T-helper 17 cell (primary cell): ENCODE measurements around the gene PTH2R. TPM values are rescaled to one million over a fixed set of nuclear protein-coding genes. Genes with fewer than 3 reads are reported as not detected.
"Not testable (repeated sequence)": the region's sequence is repeated elsewhere in the genome, so short reads cannot be mapped to it uniquely, and the experiment has no call there.

Experiments used
- ATAC-seq: fragments of 150-1000 bp; cut with Tn5 transposase; 2 replicates; pipeline ENCODE4 v1.10.0; 2021; ENCODE audit warnings: mild to moderate bottlenecking, moderate library complexity
- DNase-seq, 3 donors: peaks; one replicate each; pipeline versions ENCODE4 v3.0.0 to v3.0.0-alpha.2; 2020 to 2021
- H3K9me3 ChIP-seq: one replicate; pipeline ENCODE4 v1.7.0; 2013; ENCODE audit warnings: low read length, mild to moderate bottlenecking; ENCODE audit not compliant: control insufficient read depth, poor library complexity, severe bottlenecking
- H3K27ac Mint-ChIP-seq: one replicate; pipeline ENCODE4 v1.8.0; 2022; ENCODE audit warnings: mild to moderate bottlenecking, moderate library complexity, mixed read lengths
- H3K27me3 Mint-ChIP-seq: one replicate; pipeline ENCODE4 v1.8.0; 2022; ENCODE audit warnings: mixed read lengths
- H3K36me3 Mint-ChIP-seq: one replicate; pipeline ENCODE4 v1.8.0; 2022; ENCODE audit warnings: low read depth, mixed read lengths
- H3K4me1 Mint-ChIP-seq: one replicate; pipeline ENCODE4 v1.8.0; 2022; ENCODE audit warnings: mild to moderate bottlenecking, mixed read lengths
- H3K4me3 Mint-ChIP-seq: one replicate; pipeline ENCODE4 v1.8.0; 2022; ENCODE audit warnings: mild to moderate bottlenecking, moderate library complexity, mixed read lengths
- total RNA-seq, 4 donors: library from RNA in 2 of 4; stranded (reverse) in 2 of 4; gene quantifications; one replicate each; pipeline ENCODE4 v1.2.3 and lab custom pipeline; 2022 to 2026

The PTH2R gene
- total RNA-seq, 2 donors from 2014 or later, result 0.27 TPM; not detected in 1

- no peaks in the 10 kb centered on the region for H3K9me3 ChIP-seq
- DNase-seq (no peak), ATAC-seq (no peak)
- Mint-ChIP-seq H3K27ac (no peak overlapping the region), H3K36me3 (no peaks in the 10 kb centered on the region), H3K4me1 (no peaks in the 10 kb centered on the region), H3K27me3 (peaks cover 4% of the 10 kb centered on the region), H3K4me3 (no peak overlapping the region)
These were observed 72.8 kb downstream of the PTH2R start for GRCh38 chr2:208479342-208479741.

- ATAC-seq, H3K9me3 ChIP-seq, H3K27me3 Mint-ChIP-seq, H3K36me3 Mint-ChIP-seq, H3K4me1 Mint-ChIP-seq, H3K27ac Mint-ChIP-seq, DNase-seq, H3K4me3 Mint-ChIP-seq: not testable (repeated sequence)
These were observed 75.4 kb downstream of the PTH2R start for GRCh38 chr2:208481945-208482344.

GRCh38 chr2:208482453-208483015 lies 75.9 kb downstream of the PTH2R start:
- not testable (repeated sequence) for H3K9me3 ChIP-seq, H3K27ac Mint-ChIP-seq, DNase-seq, H3K4me1 Mint-ChIP-seq, ATAC-seq, H3K36me3 Mint-ChIP-seq, H3K27me3 Mint-ChIP-seq, H3K4me3 Mint-ChIP-seq

- H3K27me3 Mint-ChIP-seq, result no peaks in the 10 kb centered on the region
- no peak for ATAC-seq
These were observed 78.8 kb downstream of the PTH2R start for GRCh38 chr2:208485390-208485789.

GRCh38 chr2:208488686-208489564 lies 82.3 kb downstream of the PTH2R start:
- Mint-ChIP-seq H3K4me1 (no peaks in the 10 kb centered on the region), H3K4me3 (no peak overlapping the region), H3K27me3 (no peaks in the 10 kb centered on the region), H3K27ac (no peak overlapping the region), H3K36me3 (no peaks in the 10 kb centered on the region)
- no peak for DNase-seq
- H3K9me3 ChIP-seq, result peaks cover 4% of the 10 kb centered on the region
- no peak for ATAC-seq

More at GRCh38 chr2:208485390-208485789, 78.8 kb downstream of the PTH2R start:
- no peak for DNase-seq
- H3K27ac Mint-ChIP-seq, result no peak overlapping the region
- no peaks in the 10 kb centered on the region for H3K4me1 Mint-ChIP-seq
- no peak overlapping the region for H3K4me3 Mint-ChIP-seq
- peaks cover 4% of the 10 kb centered on the region for H3K9me3 ChIP-seq
- H3K36me3 Mint-ChIP-seq, result no peaks in the 10 kb centered on the region

GRCh38 chr2:208489687-208490086 lies 83.1 kb downstream of the PTH2R start:
- H3K4me1 Mint-ChIP-seq, result no peaks in the 10 kb centered on the region
- ATAC-seq (no peak), DNase-seq (no peak)
- no peaks in the 10 kb centered on the region for H3K27me3 Mint-ChIP-seq
- peaks cover 3% of the 10 kb centered on the region for H3K9me3 ChIP-seq
- no peak overlapping the region for H3K4me3 Mint-ChIP-seq
- H3K27ac Mint-ChIP-seq, result no peak overlapping the region
- no peaks in the 10 kb centered on the region for H3K36me3 Mint-ChIP-seq

GRCh38 chr2:208490492-208490891 lies 83.9 kb downstream of the PTH2R start:
- no peak overlapping the region for H3K4me3 Mint-ChIP-seq
- H3K9me3 ChIP-seq, result no peaks in the 10 kb centered on the region
- H3K36me3 Mint-ChIP-seq, result no peaks in the 10 kb centered on the region
- no peak overlapping the region for H3K27ac Mint-ChIP-seq
- no peaks in the 10 kb centered on the region for H3K27me3 Mint-ChIP-seq
- DNase-seq (no peak), ATAC-seq (no peak)
- no peaks in the 10 kb centered on the region for H3K4me1 Mint-ChIP-seq

- no peak overlapping the region for H3K4me3 Mint-ChIP-seq
- no peaks in the 10 kb centered on the region for H3K9me3 ChIP-seq
- no peak for ATAC-seq
- DNase-seq, result no peak
- no peaks in the 10 kb centered on the region for H3K36me3 Mint-ChIP-seq
- H3K27me3 Mint-ChIP-seq, result peaks cover 5% of the 10 kb centered on the region
- H3K27ac Mint-ChIP-seq, result no peak overlapping the region
- no peaks in the 10 kb centered on the region for H3K4me1 Mint-ChIP-seq
These were observed 85.0 kb downstream of the PTH2R start for GRCh38 chr2:208491641-208492040.

GRCh38 chr2:208492069-208492468 lies 85.5 kb downstream of the PTH2R start:
- Mint-ChIP-seq H3K36me3 (no peaks in the 10 kb centered on the region), H3K27ac (no peak overlapping the region), H3K4me1 (no peaks in the 10 kb centered on the region), H3K4me3 (no peak overlapping the region), H3K27me3 (peaks cover 5% of the 10 kb centered on the region)
- ATAC-seq, result no peak
- no peaks in the 10 kb centered on the region for H3K9me3 ChIP-seq
- no peak for DNase-seq

- peaks cover 5% of the 10 kb centered on the region for H3K27me3 Mint-ChIP-seq
- no peaks in the 10 kb centered on the region for H3K36me3 Mint-ChIP-seq
- no peak for DNase-seq
- ATAC-seq, result no peak
- H3K4me1 Mint-ChIP-seq, result no peaks in the 10 kb centered on the region
- H3K27ac Mint-ChIP-seq, result no peak overlapping the region
- no peak overlapping the region for H3K4me3 Mint-ChIP-seq
- no peaks in the 10 kb centered on the region for H3K9me3 ChIP-seq
These were observed 86.6 kb downstream of the PTH2R start for GRCh38 chr2:208493186-208493585.

- DNase-seq (no peak), ATAC-seq (no peak)
- Mint-ChIP-seq H3K27me3 (peaks cover 5% of the 10 kb centered on the region), H3K4me1 (no peaks in the 10 kb centered on the region), H3K4me3 (no peak overlapping the region), H3K27ac (no peak overlapping the region), H3K36me3 (no peaks in the 10 kb centered on the region)
- H3K9me3 ChIP-seq, result no peaks in the 10 kb centered on the region
These were observed 89.5 kb downstream of the PTH2R start for GRCh38 chr2:208496129-208496528.

- Mint-ChIP-seq H3K4me3 (no peak overlapping the region), H3K4me1 (no peaks in the 10 kb centered on the region), H3K27me3 (peaks cover 4% of the 10 kb centered on the region), H3K27ac (no peak overlapping the region), H3K36me3 (no peaks in the 10 kb centered on the region)
- no peak for DNase-seq
- ATAC-seq, result no peak
- no peaks in the 10 kb centered on the region for H3K9me3 ChIP-seq
These were observed 94.6 kb downstream of the PTH2R start for GRCh38 chr2:208501206-208501605.

- H3K4me1 Mint-ChIP-seq, result no peaks in the 10 kb centered on the region
- H3K9me3 ChIP-seq, result no peaks in the 10 kb centered on the region
- H3K27me3 Mint-ChIP-seq, result no peaks in the 10 kb centered on the region
- no peak for DNase-seq
- no peak for ATAC-seq
- H3K4me3 Mint-ChIP-seq, result no peak overlapping the region
- H3K27ac Mint-ChIP-seq, result no peak overlapping the region
- no peaks in the 10 kb centered on the region for H3K36me3 Mint-ChIP-seq
These were observed 95.7 kb downstream of the PTH2R start for GRCh38 chr2:208502288-208502687.

GRCh38 chr2:208505365-208505764 lies 98.8 kb downstream of the PTH2R start:
- not testable (repeated sequence) for H3K4me3 Mint-ChIP-seq, H3K27me3 Mint-ChIP-seq, H3K9me3 ChIP-seq, H3K4me1 Mint-ChIP-seq, H3K27ac Mint-ChIP-seq, ATAC-seq, H3K36me3 Mint-ChIP-seq, DNase-seq
